Glutamatergic neuron (in vitro differentiated cells): Measurements from ENCODE around the gene SYT2. TPM values are rescaled to one million over a fixed set of nuclear protein-coding genes. Genes with fewer than 3 reads are reported as not detected.
"Not testable (repeated sequence)": the region's sequence is repeated elsewhere in the genome, so short reads cannot be mapped to it uniquely, and the experiment has no call there.

Source experiments
- DNase-seq: peaks from one replicate; pipeline ENCODE4 v3.0.0; 2022
- H3K27ac Mint-ChIP-seq: one replicate; pipeline ENCODE4 v1.8.0; 2020; ENCODE audit warnings: mild to moderate bottlenecking, mixed read lengths, inconsistent platforms; ENCODE audit not compliant: unreplicated experiment
- H3K27me3 Mint-ChIP-seq: one replicate; pipeline ENCODE4 v1.8.0; 2020; ENCODE audit warnings: mild to moderate bottlenecking, moderate library complexity, mixed read lengths, inconsistent platforms; ENCODE audit not compliant: unreplicated experiment
- H3K36me3 Mint-ChIP-seq: one replicate; pipeline ENCODE4 v1.8.0; 2020; ENCODE audit warnings: mild to moderate bottlenecking, mixed read lengths, inconsistent platforms; ENCODE audit not compliant: unreplicated experiment
- H3K4me1 Mint-ChIP-seq: one replicate; pipeline ENCODE4 v1.8.0; 2020; ENCODE audit warnings: mild to moderate bottlenecking, low read depth, mixed read lengths, inconsistent platforms; ENCODE audit not compliant: unreplicated experiment
- H3K4me3 Mint-ChIP-seq: one replicate; pipeline ENCODE4 v1.8.0; 2020; ENCODE audit warnings: mild to moderate bottlenecking, mixed read lengths, inconsistent platforms; ENCODE audit not compliant: unreplicated experiment
- H3K9me3 Mint-ChIP-seq: one replicate; pipeline ENCODE4 v1.8.0; 2020; ENCODE audit warnings: mild to moderate bottlenecking, moderate library complexity, mixed read lengths, inconsistent platforms; ENCODE audit not compliant: unreplicated experiment
- total RNA-seq: library from RNA; stranded (reverse); fragmentation: NEBNext Ultra II Directional; extraction: Animal tissue kit (Norgen Biotek cat#: 25700); gene quantifications from one replicate; pipeline ENCODE4 v1.2.1, GENCODE V29; 2021; ENCODE audit not compliant: unreplicated experiment
- TF ChIP-seq, protein P1 (sequence below): fragments of 200-600 bp; sonication (generic); IDR thresholded peaks from one replicate; pipeline ENCODE4 v1.5.0; 2021; ENCODE audit not compliant: partially characterized antibody, unreplicated experiment

The SYT2 gene
- total RNA-seq, 1 donor from 2014 or later = 2.6 TPM

GRCh38 chr1:202563818-202564217 lies 146.4 kb downstream of the SYT2 start:
- TF ChIP-seq, protein P1, sequence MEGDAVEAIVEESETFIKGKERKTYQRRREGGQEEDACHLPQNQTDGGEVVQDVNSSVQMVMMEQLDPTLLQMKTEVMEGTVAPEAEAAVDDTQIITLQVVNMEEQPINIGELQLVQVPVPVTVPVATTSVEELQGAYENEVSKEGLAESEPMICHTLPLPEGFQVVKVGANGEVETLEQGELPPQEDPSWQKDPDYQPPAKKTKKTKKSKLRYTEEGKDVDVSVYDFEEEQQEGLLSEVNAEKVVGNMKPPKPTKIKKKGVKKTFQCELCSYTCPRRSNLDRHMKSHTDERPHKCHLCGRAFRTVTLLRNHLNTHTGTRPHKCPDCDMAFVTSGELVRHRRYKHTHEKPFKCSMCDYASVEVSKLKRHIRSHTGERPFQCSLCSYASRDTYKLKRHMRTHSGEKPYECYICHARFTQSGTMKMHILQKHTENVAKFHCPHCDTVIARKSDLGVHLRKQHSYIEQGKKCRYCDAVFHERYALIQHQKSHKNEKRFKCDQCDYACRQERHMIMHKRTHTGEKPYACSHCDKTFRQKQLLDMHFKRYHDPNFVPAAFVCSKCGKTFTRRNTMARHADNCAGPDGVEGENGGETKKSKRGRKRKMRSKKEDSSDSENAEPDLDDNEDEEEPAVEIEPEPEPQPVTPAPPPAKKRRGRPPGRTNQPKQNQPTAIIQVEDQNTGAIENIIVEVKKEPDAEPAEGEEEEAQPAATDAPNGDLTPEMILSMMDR = no peak
- H3K9me3 Mint-ChIP-seq = no peaks in the 10 kb centered on the region
- H3K27me3 Mint-ChIP-seq = no peaks in the 10 kb centered on the region
- H3K4me3 Mint-ChIP-seq = no peak overlapping the region
- DNase-seq = no peak
- H3K27ac Mint-ChIP-seq = no peak overlapping the region
- peaks cover 21% of the 10 kb centered on the region for H3K4me1 Mint-ChIP-seq
- no peaks in the 10 kb centered on the region for H3K36me3 Mint-ChIP-seq

DNA sequence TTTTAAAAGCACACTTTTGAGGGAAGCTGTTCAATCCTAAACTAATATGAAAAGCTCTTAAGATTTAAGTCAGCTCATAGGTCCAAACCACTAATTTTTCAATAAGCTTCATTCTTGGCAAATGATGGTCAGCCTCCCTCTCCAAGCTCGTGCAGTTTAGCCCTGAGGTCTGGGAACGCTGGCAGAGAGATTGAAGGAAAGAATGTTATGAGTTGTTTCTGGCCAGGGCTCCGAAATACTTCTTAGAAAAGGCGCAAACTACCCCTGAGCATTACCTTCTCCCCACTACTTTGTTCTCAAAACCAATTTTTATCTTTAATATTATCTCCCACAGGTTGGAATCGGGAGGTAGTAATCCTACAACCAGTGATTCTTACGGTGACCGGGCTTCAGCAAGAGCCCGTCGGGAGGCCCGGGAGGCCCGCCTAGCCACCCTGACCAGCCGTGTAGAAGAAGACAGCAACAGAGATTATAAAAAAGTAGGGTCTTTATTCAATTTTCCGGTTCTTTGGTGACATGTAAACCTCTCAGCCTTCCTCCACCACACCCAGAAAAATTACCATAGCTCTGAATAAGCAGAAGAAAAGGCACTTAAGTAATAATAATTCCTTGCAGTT lies 147.7 kb downstream of the SYT2 start:
- no peak overlapping the region for H3K27ac Mint-ChIP-seq
- H3K4me3 Mint-ChIP-seq = no peak overlapping the region
- peaks cover 9% of the 10 kb centered on the region for H3K4me1 Mint-ChIP-seq
- H3K36me3 Mint-ChIP-seq = no peaks in the 10 kb centered on the region
- H3K27me3 Mint-ChIP-seq = peaks cover 2% of the 10 kb centered on the region
- TF ChIP-seq, protein P1 = no peak
- DNase-seq = no peak
- H3K9me3 Mint-ChIP-seq = no peaks in the 10 kb centered on the region

GRCh38 chr1:202561726-202562443 lies 148.4 kb downstream of the SYT2 start:
- Mint-ChIP-seq H3K27me3 (peaks cover 2% of the 10 kb centered on the region), H3K4me3 (no peak overlapping the region), H3K27ac (no peak overlapping the region), H3K9me3 (no peaks in the 10 kb centered on the region), H3K4me1 (peaks cover 6% of the 10 kb centered on the region), H3K36me3 (no peaks in the 10 kb centered on the region)
- TF ChIP-seq, protein P1 = no peak
- DNase-seq = no peak

DNA sequence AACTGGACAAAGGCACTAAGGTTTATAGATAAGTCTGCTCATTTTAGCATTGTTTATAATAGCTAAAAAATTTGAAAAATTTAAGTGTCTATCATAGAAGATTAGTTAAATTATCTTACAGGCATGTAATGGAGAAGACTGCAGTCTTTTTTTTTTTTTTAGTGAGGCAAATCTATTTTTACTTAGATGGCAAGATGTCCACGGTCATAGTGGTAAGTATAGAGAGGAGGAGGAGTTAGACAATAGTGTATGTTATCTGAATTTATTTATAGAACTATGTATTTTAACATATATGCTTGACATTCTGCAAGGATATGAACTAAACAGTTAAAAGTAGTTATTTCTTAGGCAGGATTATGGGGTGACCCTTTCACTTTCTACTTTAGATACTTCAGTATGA lies 149.0 kb downstream of the SYT2 start:
- Mint-ChIP-seq H3K36me3 (no peaks in the 10 kb centered on the region), H3K9me3 (no peaks in the 10 kb centered on the region), H3K4me3 (no peak overlapping the region), H3K4me1 (peaks cover 6% of the 10 kb centered on the region), H3K27me3 (peaks cover 2% of the 10 kb centered on the region), H3K27ac (no peak overlapping the region)
- TF ChIP-seq, protein P1 = no peak
- no peak for DNase-seq

- H3K4me3 Mint-ChIP-seq, H3K27ac Mint-ChIP-seq, H3K9me3 Mint-ChIP-seq, DNase-seq, H3K4me1 Mint-ChIP-seq, H3K27me3 Mint-ChIP-seq, H3K36me3 Mint-ChIP-seq: not testable (repeated sequence)
Measured at GRCh38 chr1:202557662-202558061, 152.6 kb downstream of the SYT2 start.

- H3K27ac Mint-ChIP-seq, H3K9me3 Mint-ChIP-seq, H3K36me3 Mint-ChIP-seq, H3K27me3 Mint-ChIP-seq, DNase-seq, H3K4me1 Mint-ChIP-seq, H3K4me3 Mint-ChIP-seq: not testable (repeated sequence)
Measured at GRCh38 chr1:202556037-202556436, 154.2 kb downstream of the SYT2 start.

DNA sequence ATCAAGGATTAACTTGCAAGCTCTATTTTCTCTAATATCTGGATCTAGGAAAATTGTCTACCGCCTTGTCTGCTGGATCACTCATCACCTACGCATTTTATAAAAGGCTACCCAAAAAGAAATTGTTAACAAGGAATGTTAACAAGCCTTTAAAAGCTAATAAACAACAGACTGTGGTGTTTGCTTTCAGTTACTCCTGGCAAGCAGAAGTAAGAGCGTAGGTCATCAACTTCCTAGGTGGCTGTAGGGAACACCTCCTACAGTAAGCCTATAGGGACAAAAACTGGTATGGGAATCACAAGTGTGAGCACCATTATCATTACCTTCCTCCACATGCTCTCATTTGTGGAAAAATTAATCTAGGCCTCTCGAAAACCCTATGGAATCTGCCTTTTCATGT lies 155.6 kb downstream of the SYT2 start:
- not testable (repeated sequence) for H3K9me3 Mint-ChIP-seq, H3K4me1 Mint-ChIP-seq, H3K4me3 Mint-ChIP-seq, H3K27me3 Mint-ChIP-seq, DNase-seq, H3K27ac Mint-ChIP-seq, H3K36me3 Mint-ChIP-seq
